Muscle of leg (tissue), 11 donors: ENCODE results near the gene VN1R5. TPM values are rescaled to one million over a fixed set of nuclear protein-coding genes. Genes with fewer than 3 reads are reported as not detected.
"Not testable (repeated sequence)": the region's sequence is repeated elsewhere in the genome, so short reads cannot be mapped to it uniquely, and the experiment has no call there.

Experiments used
- DNase-seq: peaks from one replicate; pipeline ENCODE4 v3.0.0; 2013
- H3K27ac ChIP-seq: one replicate; pipeline ENCODE4 v1.5.1; 2013; ENCODE audit warnings: mild to moderate bottlenecking, low read length, control low read depth
- H3K27me3 ChIP-seq: one replicate; pipeline ENCODE4 v1.6.1; 2013; ENCODE audit warnings: low read length; ENCODE audit not compliant: control insufficient read depth, insufficient read depth
- H3K36me3 ChIP-seq: one replicate; pipeline ENCODE4 v1.6.1; 2013; ENCODE audit warnings: low read length; ENCODE audit not compliant: control insufficient read depth, insufficient read depth
- H3K4me1 ChIP-seq: one replicate; pipeline ENCODE4 v1.6.1; 2013; ENCODE audit warnings: low read length; ENCODE audit not compliant: control insufficient read depth, insufficient read depth
- H3K4me3 ChIP-seq: one replicate; pipeline ENCODE4 v1.5.1; 2013; ENCODE audit warnings: low read length, control low read depth
- H3K9me3 ChIP-seq: replicated peaks from 2 replicates; pipeline ENCODE4 v1.6.1; 2013; ENCODE audit warnings: low read depth, low read length; ENCODE audit not compliant: control insufficient read depth
- WGBS: methylation state at CpG from one replicate; pipeline ENCODE4 v1.1.5; 2013; ENCODE audit warnings: missing lambda C conversion rate; ENCODE audit not compliant: insufficient coverage; 5-methylcytosine and 5-hydroxymethylcytosine counted together
- polyA plus RNA-seq, 8 donors: library from polyadenylated mRNA; unstranded; fragments of 120-200 nt; gene quantifications; one replicate each; pipeline versions ENCODE4 v1.2.1 to v1.2.3, GENCODE V29; 2013; ENCODE audit warnings: inconsistent platforms in 1 of 8, low replicate concordance in 1 of 8; ENCODE audit not compliant: insufficient read length in 8 of 8, insufficient read depth in 1 of 8
- total RNA-seq: library from RNA; stranded (reverse); fragments of 120-200 nt; gene quantifications from one replicate; pipeline ENCODE4 v1.2.4, GENCODE V29; 2013

The VN1R5 gene
- total and polyA plus RNA-seq, 9 donors, result not detected

GRCh38 chr1:247270003-247270402 is 14.1 kb downstream of the VN1R5 start:
- peaks cover 6% of the 10 kb centered on the region for H3K4me1 ChIP-seq
- no peak overlapping the region for H3K4me3 ChIP-seq
- H3K9me3 ChIP-seq, result peaks cover 4% of the 10 kb centered on the region
- WGBS, result 67% methylated on average over 1 of the region's 1 CpG
- H3K27ac ChIP-seq, result no peak overlapping the region
- no peaks in the 10 kb centered on the region for H3K27me3 ChIP-seq
- no peak for DNase-seq
- no peaks in the 10 kb centered on the region for H3K36me3 ChIP-seq

DNA sequence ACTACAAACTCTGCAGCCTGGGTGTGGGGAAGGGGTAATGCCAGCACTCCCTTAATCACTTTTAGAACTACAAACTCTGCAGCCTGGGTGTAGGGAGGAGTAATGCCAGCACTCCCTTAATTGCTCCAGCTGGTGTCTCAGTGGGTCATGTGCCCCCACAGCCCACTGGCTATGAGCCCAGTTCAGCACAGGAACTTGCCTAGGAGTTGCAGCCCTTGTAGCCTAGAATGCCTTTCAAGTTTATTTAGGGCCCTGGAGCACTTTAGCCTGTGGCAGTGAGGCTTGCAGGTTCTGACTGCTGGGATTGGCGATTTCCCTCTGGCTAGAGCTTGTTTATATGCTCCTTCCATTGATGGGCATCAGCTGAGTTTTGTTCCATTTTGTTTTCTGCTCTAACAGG is 17.1 kb downstream of the VN1R5 start:
- Histone ChIP-seq H3K36me3 (no peaks in the 10 kb centered on the region), H3K27ac (no peak overlapping the region), H3K4me1 (peaks cover 6% of the 10 kb centered on the region), H3K4me3 (no peak overlapping the region), H3K9me3 (peaks cover 4% of the 10 kb centered on the region), H3K27me3 (no peaks in the 10 kb centered on the region)
- 60% methylated on average over 1 of the region's 1 CpG for WGBS
- DNase-seq, result peak; percentile 67

- Histone ChIP-seq H3K4me3 (no peak overlapping the region), H3K4me1 (peaks cover 6% of the 10 kb centered on the region), H3K9me3 (peaks cover 4% of the 10 kb centered on the region), H3K27ac (no peak overlapping the region), H3K36me3 (no peaks in the 10 kb centered on the region), H3K27me3 (no peaks in the 10 kb centered on the region)
- 94% methylated on average over 3 of the region's 3 CpGs for WGBS
- peak; percentile 34 for DNase-seq
These were observed 18.9 kb downstream of the VN1R5 start for GRCh38 chr1:247274605-247275256.

DNA sequence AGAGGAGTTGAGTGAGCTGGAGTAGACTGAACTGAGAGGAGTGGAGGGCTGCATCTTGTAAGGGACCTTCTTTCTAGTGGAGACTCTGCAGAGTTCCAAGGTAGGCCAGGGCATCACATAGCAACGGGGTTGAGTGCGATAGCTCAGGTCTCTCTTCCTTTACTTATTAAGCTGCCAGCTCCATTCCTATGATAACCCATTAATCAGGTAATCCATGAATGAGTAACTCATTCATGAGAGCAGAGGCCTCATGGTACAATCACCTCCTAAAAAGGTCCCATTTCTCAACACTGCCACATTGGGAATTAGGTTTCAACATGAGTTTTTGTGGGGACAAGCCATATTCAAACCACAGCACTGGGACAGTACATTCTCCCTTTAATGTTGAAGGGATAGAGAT is 21.3 kb downstream of the VN1R5 start:
- H3K4me1 ChIP-seq, result peaks cover 6% of the 10 kb centered on the region
- no peak overlapping the region for H3K27ac ChIP-seq
- H3K4me3 ChIP-seq, result no peak overlapping the region
- no peaks in the 10 kb centered on the region for H3K36me3 ChIP-seq
- H3K9me3 ChIP-seq, result no peaks in the 10 kb centered on the region
- no peak for DNase-seq
- 100% methylated on average over 1 of the region's 2 CpGs for WGBS
- H3K27me3 ChIP-seq, result no peaks in the 10 kb centered on the region

- Histone ChIP-seq H3K27ac (no peak overlapping the region), H3K4me1 (no peaks in the 10 kb centered on the region), H3K36me3 (no peaks in the 10 kb centered on the region), H3K9me3 (peaks cover under 1% of the 10 kb centered on the region), H3K27me3 (no peaks in the 10 kb centered on the region), H3K4me3 (no peak overlapping the region)
- 58% methylated on average over 5 of the region's 5 CpGs for WGBS
- no peak for DNase-seq
These were observed 25.2 kb downstream of the VN1R5 start for GRCh38 chr1:247281001-247281574.

GRCh38 chr1:247286134-247286670 is 30.3 kb downstream of the VN1R5 start:
- 95% methylated on average over 18 of the region's 23 CpGs for WGBS
- Histone ChIP-seq H3K4me3 (no peak overlapping the region), H3K9me3 (peaks cover 8% of the 10 kb centered on the region), H3K27me3 (no peaks in the 10 kb centered on the region), H3K4me1 (no peaks in the 10 kb centered on the region), H3K36me3 (no peaks in the 10 kb centered on the region), H3K27ac (no peak overlapping the region)
- no peak for DNase-seq

DNA sequence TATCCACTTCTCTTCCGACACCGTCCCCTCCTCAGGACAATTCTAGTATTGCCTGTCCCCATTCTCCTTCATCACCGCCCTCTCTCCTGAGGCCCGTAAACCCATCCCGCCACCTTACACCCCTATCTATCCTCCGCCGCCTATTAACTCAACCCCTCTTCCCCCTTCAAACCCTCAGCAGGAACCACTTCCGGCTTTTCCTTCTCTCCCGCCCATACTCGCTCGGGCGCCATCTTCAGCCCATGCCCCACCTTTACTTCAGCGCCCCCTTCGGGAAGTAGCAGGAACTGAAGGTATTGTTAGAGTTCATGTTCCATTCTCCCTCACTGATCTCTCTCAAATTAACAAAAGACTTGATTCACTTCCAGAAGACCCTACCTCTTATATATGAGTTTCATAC is 31.6 kb downstream of the VN1R5 start:
- Histone ChIP-seq H3K4me1 (no peaks in the 10 kb centered on the region), H3K9me3 (peaks cover 8% of the 10 kb centered on the region), H3K27me3 (no peaks in the 10 kb centered on the region), H3K4me3 (no peak overlapping the region), H3K27ac (no peak overlapping the region), H3K36me3 (no peaks in the 10 kb centered on the region)
- DNase-seq, result no peak
- WGBS, result 92% methylated on average over 7 of the region's 14 CpGs

GRCh38 chr1:247288341-247288740 is 32.5 kb downstream of the VN1R5 start:
- H3K9me3 ChIP-seq, result peaks cover 8% of the 10 kb centered on the region
- H3K36me3 ChIP-seq, result no peaks in the 10 kb centered on the region
- no peak overlapping the region for H3K27ac ChIP-seq
- no peaks in the 10 kb centered on the region for H3K27me3 ChIP-seq
- no peak overlapping the region for H3K4me3 ChIP-seq
- H3K4me1 ChIP-seq, result no peaks in the 10 kb centered on the region
- DNase-seq, result no peak
- 100% methylated on average over 2 of the region's 6 CpGs for WGBS

- 85% methylated on average over 5 of the region's 19 CpGs for WGBS
- H3K36me3 ChIP-seq, H3K27ac ChIP-seq: not testable (repeated sequence)
These were observed 33.5 kb downstream of the VN1R5 start for GRCh38 chr1:247289274-247289892.

DNA sequence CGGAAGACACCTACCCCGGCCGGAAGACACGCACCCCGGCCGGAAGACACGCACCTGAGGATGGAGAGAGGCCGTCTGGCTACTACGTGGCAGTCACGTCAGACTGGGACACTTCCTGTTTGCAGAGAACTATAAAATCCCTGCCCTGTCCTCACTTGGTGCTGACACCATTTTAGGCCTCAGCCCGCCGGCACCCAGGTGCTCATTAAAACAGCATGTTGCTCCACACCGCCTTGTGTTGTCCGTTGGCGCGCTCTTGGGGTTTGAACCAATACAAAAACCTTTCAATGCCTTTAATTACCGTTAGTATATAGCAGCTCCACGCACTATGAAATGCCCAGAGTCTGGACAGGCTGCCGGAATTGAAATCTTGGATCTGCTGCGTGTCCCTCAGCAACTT is 34.7 kb downstream of the VN1R5 start:
- Histone ChIP-seq H3K9me3 (peaks cover 8% of the 10 kb centered on the region), H3K4me3 (no peak overlapping the region), H3K27me3 (no peaks in the 10 kb centered on the region), H3K36me3 (no peaks in the 10 kb centered on the region), H3K27ac (no peak overlapping the region), H3K4me1 (no peaks in the 10 kb centered on the region)
- DNase-seq, result no peak
- WGBS, result 94% methylated on average over 15 of the region's 20 CpGs

More at GRCh38 chr1:247289274-247289892, 33.5 kb downstream of the VN1R5 start:
- not testable (repeated sequence) for DNase-seq, H3K27me3 ChIP-seq, H3K4me1 ChIP-seq, H3K4me3 ChIP-seq, H3K9me3 ChIP-seq
